ENCODE results near the gene DPP9. TPM values are rescaled to one million over a fixed set of nuclear protein-coding genes. Genes with fewer than 3 reads are reported as not detected.

DPP9 gene
- polyA plus RNA-seq, 1 of the 3 experiments (the other 2 are of a cell fraction): 17.1 TPM

GRCh38 chr19:4645718-4646117 is 77.9 kb downstream of the DPP9 start:
- Histone ChIP-seq H2AFZ (ENCODE audit: low read depth) (no peak overlapping the region), H3K9me2 (no peaks in the 10 kb centered on the region), H3K4me1 (ENCODE audit: control insufficient read depth in 1 of 2, insufficient read depth in 2 of 2, low read depth in 1 of 2, low read length in 1 of 2) (peaks cover 0 to under 1% of the 10 kb centered on the region in 2 experiments; a peak in 1 of 4 replicates), H3K4me2 (no peak overlapping the region), H3K4me3 (ENCODE audit: low read depth in 2 of 2, low read length in 1 of 2) (no peak overlapping the region), H3K79me2 (ENCODE audit: insufficient read depth) (peaks cover 20% of the 10 kb centered on the region), H4K20me1 (ENCODE audit: insufficient read depth) (0 out of 2 replicates have a peak, but pooled peaks cover 3% of the 10 kb centered on the region), H3K9me3 (no peaks in the 10 kb centered on the region), H3K36me3 (replicated peaks in 1 of 2; ENCODE audit: control insufficient read depth in 1 of 2, insufficient read depth in 2 of 2, low read length in 1 of 2) (no peaks in the 10 kb centered on the region), H3K27me3 (ENCODE audit: insufficient read depth) (no peaks in the 10 kb centered on the region), H3F3A (replicated peaks; ENCODE audit: insufficient read depth) (no peaks in the 10 kb centered on the region), H3K9ac (no peak overlapping the region), H3K27ac (ENCODE audit: low read depth in 2 of 2, low read length in 1 of 2) (no peak overlapping the region)
- ChIA-PET POLR2A (no interaction called here), CTCF (interaction anchor here (1.1 to 1.6 kb wide), 3 partner anchors 10 to 39 kb away, joined by 3 to 4 read pairs (median 3); no protein-coding TSS in a partner anchor)
- WGBS (ENCODE audit: low lambda C conversion rate): 89% methylated on average over 3 of the region's 4 CpGs
- DNase-seq: no peak
- TF ChIP-seq TEAD4 (IDR thresholded peaks at IDR 0.05; ENCODE audit: borderline replicate concordance, insufficient read depth) (no peak), SMC3 (IDR thresholded peaks at IDR 0.05; ENCODE audit: low read depth, low read length) (no peak), TCF12 (IDR thresholded peaks at IDR 0.05) (no peak), EP300 (IDR thresholded peaks at IDR 0.05; ENCODE audit: borderline replicate concordance in 1 of 2, low read depth in 1 of 2, low read length in 1 of 2) (no peak), NRF1 (IDR thresholded peaks at IDR 0.05; ENCODE audit: low read depth, low read length) (no peak), NFIC (IDR thresholded peaks at IDR 0.05; ENCODE audit: borderline replicate concordance) (no peak), SIN3A (IDR thresholded peaks at IDR 0.05; ENCODE audit: borderline replicate concordance, low read depth, low read length) (no peak), MEF2A (IDR thresholded peaks at IDR 0.05; ENCODE audit: borderline replicate concordance, low read depth) (no peak), MAX (IDR thresholded peaks at IDR 0.05; ENCODE audit: low read depth) (no peak), REST (IDR thresholded peaks at IDR 0.05; ENCODE audit: low read depth, low read length) (no peak), JUND (IDR thresholded peaks at IDR 0.05) (no peak)
- TF ChIP-seq, protein P1, sequence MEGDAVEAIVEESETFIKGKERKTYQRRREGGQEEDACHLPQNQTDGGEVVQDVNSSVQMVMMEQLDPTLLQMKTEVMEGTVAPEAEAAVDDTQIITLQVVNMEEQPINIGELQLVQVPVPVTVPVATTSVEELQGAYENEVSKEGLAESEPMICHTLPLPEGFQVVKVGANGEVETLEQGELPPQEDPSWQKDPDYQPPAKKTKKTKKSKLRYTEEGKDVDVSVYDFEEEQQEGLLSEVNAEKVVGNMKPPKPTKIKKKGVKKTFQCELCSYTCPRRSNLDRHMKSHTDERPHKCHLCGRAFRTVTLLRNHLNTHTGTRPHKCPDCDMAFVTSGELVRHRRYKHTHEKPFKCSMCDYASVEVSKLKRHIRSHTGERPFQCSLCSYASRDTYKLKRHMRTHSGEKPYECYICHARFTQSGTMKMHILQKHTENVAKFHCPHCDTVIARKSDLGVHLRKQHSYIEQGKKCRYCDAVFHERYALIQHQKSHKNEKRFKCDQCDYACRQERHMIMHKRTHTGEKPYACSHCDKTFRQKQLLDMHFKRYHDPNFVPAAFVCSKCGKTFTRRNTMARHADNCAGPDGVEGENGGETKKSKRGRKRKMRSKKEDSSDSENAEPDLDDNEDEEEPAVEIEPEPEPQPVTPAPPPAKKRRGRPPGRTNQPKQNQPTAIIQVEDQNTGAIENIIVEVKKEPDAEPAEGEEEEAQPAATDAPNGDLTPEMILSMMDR (IDR thresholded peaks at IDR 0.05): no peak

GRCh38 chr19:4642625-4643024 is 81.0 kb downstream of the DPP9 start:
- no peaks in the 10 kb centered on the region for H3K9me3 ChIP-seq
- 80% methylated on average over 6 of the region's 6 CpGs for WGBS (ENCODE audit: low lambda C conversion rate)

More at GRCh38 chr19:4642625-4643024, 81.0 kb downstream of the DPP9 start:
- H3K4me1 ChIP-seq (ENCODE audit: control insufficient read depth in 1 of 2, insufficient read depth in 2 of 2, low read depth in 1 of 2, low read length in 1 of 2): peaks cover 3 to 12% of the 10 kb centered on the region in 2 experiments; a peak in 1 of 4 replicates
- H3K9me2 ChIP-seq: no peaks in the 10 kb centered on the region
- no peaks in the 10 kb centered on the region for H3K36me3 ChIP-seq (replicated peaks in 1 of 2; ENCODE audit: control insufficient read depth in 1 of 2, insufficient read depth in 2 of 2, low read length in 1 of 2)
- DNase-seq: no peak
- no peak overlapping the region for H3K9ac ChIP-seq
- H3K4me3 ChIP-seq (ENCODE audit: low read depth in 2 of 2, low read length in 1 of 2): no peak overlapping the region
- TF ChIP-seq USF1 (IDR thresholded peaks at IDR 0.05; ENCODE audit: borderline replicate concordance, low read depth) (no peak), FOSL2 (IDR thresholded peaks at IDR 0.05; ENCODE audit: borderline replicate concordance, low read depth) (no peak), PBX3 (IDR thresholded peaks at IDR 0.05) (no peak), MXI1 (IDR thresholded peaks at IDR 0.05; ENCODE audit: low read depth, low read length) (no peak), JUND (IDR thresholded peaks at IDR 0.05) (no peak), TEAD4 (IDR thresholded peaks at IDR 0.05; ENCODE audit: borderline replicate concordance, insufficient read depth) (no peak), FOXM1 (IDR thresholded peaks at IDR 0.05; ENCODE audit: low read depth) (no peak), RFX5 (IDR thresholded peaks at IDR 0.05; ENCODE audit: low read length) (no peak)
- TF ChIP-seq, protein P1 (IDR thresholded peaks at IDR 0.05): no peak
- no peaks in the 10 kb centered on the region for H3K27me3 ChIP-seq (ENCODE audit: insufficient read depth)
- ChIA-PET POLR2A (no interaction called here), CTCF (interaction anchor here (0.6 kb wide), 1 partner anchor 87 kb away, joined by 3 read pairs; no protein-coding TSS in a partner anchor)
- no peaks in the 10 kb centered on the region for H4K20me1 ChIP-seq (ENCODE audit: insufficient read depth)
- peaks cover 7% of the 10 kb centered on the region for H3F3A ChIP-seq (replicated peaks; ENCODE audit: insufficient read depth)
- no peak overlapping the region for H3K4me2 ChIP-seq
- H2AFZ ChIP-seq (ENCODE audit: low read depth): no peak overlapping the region
- H3K27ac ChIP-seq (ENCODE audit: low read depth in 2 of 2, low read length in 1 of 2): no peak overlapping the region
- peaks cover 25% of the 10 kb centered on the region for H3K79me2 ChIP-seq (ENCODE audit: insufficient read depth)
